ENCODE results near the gene CYFIP2.

The CYFIP2 gene

DNA sequence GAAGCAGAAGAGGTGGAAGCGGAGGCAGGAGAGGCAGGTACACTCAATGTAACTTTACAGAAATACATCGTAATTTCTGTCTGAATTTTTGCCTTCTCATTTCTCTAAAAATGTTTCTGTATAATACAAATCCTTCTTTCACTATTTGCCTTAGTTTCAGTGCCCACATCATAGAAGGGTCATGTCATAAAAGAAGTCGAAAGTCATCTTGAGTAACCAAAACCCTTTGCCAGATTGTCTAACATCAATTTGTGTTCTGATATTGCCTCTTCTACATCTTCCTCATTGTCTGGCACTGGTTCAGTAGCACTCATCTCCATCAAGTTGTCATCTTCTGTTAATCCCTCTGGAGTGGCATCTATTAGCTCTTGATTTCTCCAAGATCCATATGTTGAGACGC, 6.2 kb upstream of the CYFIP2 start:
- DNase-seq, result no peak

DNA sequence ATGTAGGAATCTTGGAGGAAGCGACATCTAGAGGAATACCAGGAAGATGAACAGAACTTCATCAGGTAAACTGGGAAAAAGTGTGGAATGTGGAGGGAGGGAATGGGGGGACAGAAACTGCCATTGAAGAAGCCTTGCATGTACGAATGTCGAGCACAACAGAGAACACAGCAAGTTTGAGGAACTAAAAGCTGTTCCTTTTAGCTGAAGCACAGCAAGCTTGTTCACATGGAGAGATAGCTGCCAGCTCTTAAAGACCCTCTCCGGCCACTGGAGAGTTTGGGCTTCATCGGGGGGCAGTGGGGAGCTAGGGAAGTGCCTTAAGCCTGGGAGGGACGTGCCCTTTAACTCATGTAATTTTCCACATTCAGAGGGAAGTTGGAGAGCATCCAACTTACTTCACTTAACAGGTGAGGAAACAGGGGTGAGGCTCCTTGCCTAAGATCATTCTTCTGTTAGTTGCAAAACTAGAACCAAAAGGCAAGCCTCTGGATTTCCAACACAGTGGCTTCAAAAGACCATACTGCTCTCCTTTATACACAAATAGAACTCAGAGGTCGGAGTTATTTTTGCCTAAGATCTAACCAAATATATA, 2.3 kb upstream of the CYFIP2 start:
- no peak for DNase-seq

DNA sequence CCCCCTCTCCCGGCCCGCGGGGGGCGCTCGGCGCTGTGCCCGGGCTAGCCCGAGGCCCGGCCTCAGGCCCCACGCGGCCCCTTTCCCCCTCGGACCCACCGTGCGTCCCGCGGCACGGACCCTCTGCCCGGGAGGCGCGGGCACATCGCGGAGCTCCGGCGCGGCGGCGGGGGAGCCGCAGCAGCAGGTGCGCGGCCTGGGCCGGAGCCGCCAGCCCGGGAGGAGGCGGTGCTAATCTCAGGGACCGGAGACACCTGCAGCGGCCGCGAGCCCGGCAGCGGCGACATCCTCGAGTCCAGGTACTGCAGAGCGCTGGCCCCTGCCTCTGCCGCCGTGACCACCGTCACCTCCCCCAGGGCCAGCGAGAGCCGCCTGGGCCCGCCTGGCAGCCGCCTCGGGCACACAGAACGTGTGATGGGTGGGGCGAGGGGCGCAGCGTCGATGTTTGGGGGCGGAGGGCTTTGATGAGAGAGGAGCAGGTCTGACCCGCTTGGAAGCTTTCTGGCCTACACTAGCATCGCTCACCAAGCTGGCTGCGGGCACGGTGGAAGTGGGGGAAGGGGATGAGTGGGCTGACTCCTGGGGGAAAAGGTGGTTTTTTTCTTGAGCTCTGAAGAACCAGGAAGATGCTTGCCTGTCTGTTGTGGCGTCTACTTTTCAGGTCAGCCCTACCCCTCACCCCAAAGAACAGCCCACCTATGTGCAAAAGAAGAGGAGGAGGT, 524 bp downstream of the CYFIP2 start:
- DNase-seq, result no peak

DNA sequence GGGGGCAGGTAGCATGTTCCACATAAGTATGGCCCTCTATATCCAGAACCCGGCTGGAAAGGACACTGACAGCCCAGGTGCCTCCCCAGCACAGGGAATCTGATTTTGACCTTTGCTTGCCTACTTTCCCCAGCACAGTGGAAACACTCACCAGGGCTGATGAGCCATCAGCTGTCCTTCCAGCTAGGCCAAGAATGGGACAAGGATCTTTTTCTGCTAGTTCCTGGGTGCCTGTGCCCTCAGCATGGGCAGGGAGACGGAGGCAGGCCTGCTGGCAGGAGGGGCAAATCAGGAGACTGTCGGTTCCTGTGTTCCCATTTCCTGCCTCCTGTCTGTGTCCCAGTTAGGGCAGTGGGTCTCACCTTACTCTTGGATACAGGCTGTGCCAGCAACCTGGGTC, 1.1 kb downstream of the CYFIP2 start:
- no peak for DNase-seq

DNA sequence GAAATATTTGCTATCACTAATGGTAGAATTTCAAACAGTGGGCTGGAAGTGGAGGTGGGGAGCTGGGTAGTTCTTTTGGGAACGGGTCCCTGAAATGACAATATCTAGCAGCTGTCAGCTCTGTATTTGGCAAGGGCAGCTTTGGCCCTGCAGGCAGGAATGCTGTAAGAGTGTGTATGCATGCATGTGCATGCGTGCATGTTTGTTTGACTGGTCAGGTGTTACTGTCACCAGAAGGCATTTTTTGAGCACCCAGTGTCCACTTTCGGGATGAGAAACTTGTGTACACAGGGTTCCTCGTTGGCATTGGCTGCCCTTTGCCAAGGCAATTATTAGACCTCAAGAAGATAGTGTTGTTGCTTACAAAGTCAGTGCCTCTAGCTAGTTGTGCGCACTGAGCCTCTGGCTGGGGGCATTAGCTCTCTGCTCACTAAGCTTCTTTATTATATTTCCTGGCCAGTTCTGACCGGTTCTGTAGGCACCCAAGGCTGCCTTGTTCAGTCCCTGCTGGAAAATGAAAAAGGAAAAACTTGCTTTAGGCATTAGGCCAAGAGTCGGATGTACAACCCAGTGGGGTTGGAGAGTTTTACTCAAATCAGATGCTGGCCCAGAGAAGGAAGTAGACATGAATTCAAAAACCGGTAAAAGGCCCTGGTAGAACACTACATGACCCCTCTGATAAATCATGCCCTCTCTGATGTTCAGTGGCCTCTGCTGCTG, 2.0 kb downstream of the CYFIP2 start:
- DNase-seq, result no peak

DNA sequence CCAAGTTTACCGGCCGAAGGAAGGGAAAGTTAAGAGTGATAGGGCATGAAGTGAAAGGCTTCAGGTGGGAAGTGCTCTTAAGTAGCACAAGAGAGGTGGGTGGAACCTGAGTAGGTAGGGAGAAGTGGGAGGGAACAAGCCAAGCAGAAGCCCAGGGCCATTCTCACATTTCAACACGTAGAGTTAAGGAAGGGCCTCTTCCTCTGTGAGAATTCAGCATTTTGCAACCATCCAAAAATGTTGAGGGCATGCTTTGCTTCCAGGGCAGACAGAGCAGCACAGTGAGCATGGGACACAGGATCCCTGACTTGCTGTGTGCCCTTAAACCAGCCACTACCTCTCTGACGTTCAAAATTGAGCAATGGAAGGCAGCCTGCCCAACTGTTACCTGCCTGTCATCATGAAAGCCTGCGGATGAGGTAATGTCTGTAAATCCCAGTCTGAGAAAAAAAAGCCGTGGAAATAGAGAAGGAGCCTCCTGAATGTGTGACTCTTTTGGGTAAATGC, 3.3 kb downstream of the CYFIP2 start:
- DNase-seq, result no peak

DNA sequence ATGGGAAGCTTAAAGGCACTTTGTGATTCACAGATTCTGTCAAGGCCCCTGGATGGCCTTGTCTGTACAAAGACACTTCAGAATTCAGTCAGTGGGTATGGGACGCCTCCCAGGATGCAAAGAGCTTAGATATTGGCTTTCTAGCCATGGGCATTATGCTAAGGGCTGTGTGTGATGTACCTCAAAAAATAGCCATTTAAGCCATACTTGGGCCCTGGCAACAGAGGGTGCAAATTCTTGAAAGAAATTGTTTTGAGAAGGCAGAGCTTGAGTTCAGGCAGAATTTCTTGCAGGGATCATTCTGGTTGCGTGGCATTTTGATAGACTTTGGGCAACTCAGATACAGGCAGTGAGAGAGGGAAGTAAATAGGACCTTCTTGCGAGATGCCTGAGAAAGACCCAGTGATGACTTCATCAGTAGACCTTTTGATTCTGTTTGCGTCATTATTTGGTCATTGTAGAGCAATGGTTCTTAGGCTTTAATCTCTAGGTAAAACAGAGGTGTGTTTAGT, 3.9 kb downstream of the CYFIP2 start:
- no peak for DNase-seq

DNA sequence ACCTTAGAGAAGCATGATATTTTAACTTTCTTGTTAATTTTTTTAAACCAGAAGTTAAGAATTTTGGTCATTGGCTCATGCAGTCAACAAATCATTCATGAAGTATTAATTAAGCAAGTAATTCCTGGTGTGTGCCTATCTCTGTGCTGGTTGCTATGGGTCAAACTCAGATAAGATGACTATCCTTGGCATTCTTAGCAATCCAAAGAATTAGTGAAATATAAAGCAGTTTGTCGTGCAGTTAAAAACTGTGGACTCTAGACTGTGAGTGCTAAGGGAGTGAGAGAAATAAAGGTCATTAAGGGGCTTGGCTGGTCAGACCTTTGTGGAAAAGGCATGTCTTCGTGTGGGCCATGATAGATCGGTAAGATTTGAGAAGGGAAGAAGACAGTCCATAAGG, 4.8 kb downstream of the CYFIP2 start:
- no peak for DNase-seq

DNA sequence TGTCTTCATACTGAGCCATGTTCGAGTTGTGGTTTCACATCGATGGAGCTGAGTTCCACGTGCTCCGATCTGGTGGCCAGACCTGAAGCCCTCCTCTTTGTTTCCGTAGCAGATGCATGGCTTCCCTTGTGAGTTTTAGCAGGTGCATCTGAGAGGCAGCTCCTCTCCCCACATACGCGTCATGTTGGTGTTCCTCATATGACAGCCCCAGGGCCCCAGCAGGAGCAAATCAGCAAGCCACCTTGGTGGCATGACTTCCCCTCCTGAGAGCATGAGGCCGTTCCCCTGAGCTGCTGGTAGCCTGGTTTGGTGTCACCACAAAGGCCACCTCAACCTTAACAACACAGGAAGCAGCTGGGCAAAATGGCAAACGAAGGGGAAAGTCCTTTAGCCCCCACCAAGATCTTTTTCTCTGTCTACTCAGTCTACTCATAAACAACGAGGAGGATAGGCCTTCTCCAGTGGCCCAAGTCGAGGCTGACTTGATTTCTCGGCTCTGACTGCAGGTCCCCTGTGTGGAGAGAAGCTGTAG, 5.9 kb downstream of the CYFIP2 start:
- DNase-seq, result peak; percentile 53

DNA sequence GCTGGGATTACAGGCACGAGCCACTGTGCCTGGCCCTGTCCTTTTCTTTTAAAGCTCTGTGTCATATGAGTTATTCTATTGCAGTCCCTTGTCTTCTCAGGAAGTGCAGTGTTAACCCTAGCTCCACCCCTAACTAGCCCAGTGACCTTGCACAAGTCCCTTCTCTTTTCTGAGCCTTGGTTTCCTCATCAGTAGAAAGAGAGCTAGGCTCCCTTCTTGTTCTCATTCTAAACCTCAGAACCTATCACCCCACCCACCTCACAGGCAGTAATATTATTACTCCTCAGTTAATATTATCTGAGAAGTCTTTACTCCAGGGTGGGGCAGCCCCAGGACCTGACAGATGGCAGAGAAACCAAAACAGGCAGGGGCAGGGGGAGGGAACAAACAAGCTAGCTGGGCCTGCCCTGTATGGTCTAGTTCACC, 7.2 kb downstream of the CYFIP2 start:
- peak; percentile 57 for DNase-seq

DNA sequence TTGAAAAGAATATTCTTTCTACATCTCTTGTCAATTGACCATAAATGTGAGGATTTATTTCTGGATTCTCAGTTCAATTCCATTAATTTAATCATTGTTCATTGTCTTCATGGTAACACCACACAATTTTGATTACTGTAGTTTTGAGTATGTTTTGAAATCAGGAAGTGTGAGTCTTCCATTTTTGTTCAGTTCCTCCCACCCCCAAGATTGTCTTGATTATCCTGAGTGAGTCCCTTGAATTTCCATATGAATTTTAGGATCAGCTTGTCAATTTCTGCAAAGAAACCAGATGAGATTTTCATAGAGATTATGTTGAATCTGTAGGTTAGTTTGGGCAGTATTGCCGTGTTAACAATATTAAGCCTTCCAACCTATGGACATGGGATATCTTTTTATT, 9.5 kb downstream of the CYFIP2 start:
- DNase-seq, result no peak

DNA sequence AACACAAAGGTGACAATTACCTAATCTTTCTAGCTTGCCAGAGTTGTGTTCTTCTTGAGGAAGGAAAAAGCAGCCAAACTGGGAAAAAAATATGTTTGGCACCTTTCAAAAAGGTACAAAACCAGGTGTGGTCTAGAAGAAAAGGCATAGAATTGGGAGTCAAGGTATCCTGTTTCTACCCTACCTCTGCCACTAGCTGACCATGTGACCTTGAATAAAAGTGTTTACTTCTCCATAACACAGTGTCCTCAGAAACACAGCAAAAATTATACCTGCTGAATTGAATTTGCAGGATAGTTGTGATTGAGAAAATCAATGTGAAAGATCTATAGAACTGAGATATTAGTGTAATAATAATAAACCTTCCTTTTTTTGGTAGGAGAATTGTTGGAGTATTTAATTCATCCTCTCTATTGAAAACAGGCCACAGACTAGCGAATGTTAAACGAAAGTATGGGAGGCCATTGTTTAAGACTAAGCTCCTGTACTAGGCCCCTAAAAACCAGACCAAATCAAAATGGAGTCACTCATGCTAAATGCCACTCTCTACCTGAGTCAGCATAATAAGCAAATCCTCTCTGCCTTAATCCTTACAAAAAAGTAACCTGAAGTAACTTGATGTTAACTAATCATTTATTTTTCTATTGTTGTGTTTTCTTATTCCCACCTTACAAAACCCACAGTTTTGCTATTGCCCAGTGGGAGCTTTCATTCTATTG, 12.6 kb downstream of the CYFIP2 start:
- DNase-seq, result no peak

DNA sequence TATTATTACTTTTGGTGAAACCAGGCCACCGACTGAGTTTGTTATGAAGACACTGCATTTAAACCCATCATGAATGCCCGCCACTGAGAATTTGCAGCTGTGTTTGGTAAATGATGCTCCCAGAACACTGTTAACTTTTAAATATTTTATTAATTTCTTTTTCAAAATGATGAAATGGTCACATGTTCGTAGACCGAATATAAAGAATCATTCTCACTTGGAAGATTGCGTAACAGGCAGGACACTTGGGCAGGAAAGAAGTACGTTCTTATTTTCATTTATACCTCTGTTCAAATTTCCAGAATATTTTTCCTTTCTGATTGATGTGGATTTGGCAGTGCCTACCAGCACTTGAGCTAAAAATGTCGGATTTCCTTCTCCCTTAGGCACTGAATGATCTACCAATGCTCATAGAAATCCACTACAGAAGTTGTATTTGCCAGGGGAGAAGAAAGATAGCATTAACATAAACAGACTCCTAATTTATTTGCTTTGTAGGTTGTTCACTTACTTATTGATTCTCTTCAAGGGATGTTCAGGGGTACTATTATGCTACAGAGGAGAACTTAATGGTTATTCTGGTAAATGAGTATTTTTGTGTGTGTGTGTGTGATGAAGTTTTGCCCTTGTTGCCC, 13.8 kb downstream of the CYFIP2 start:
- no peak for DNase-seq

DNA sequence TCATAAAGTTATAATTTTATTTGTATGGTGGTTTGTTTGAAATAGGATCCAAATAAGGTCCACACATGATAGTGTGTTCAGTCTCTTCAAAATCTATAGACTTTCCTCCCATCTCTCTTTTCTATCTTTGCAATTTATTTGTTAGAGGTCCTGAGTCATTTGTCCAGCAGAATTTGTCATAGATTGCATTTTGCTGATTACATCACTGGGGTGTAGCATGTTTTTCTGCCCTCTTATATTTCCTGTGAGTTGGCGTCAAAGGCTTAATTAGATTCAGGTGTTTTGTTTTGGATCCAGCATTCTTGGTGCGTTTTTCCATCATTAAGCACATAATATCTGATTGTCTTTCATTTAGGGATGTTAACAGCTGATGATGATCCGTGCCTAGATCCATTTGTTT, 15.0 kb downstream of the CYFIP2 start:
- DNase-seq, result no peak

DNA sequence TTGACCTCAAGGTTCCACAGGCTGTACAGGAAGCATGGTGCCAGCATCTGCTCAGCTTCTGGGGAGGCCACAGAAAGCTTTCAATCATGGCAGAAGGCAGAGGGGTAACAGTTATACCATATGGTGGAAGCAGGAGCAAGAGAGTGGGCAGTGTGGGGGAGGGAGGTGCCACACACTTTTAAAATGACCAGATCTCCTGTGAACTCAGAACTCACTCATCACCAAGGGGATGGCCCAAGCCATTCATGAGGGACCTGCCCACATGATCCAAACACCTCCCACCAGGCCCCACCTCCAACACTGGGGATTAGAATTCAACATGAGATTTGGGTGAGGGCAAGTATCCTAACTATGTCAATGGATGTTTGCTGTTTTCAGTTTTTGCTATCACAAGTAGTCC, 16.2 kb downstream of the CYFIP2 start:
- DNase-seq, result no peak

DNA sequence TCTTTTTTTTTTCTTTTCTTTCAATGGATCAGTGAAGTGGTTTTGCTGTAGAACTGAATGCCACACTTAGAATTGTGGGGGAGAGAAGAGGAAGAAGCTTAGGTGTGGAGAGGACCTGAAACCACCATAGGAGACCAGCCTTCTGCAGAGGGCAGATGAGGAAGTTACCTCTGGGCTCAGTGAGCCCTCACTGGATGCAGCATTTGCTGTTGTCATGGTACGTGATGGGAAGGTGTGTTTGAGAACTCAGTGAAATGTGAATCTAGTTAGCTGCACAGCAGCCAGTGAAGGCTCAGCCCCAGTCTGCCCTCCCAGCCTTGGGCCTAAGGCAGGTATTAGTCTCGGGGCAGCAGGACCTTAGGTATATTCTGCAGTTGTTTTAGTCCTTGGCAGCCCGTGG, 17.5 kb downstream of the CYFIP2 start:
- no peak for DNase-seq

DNA sequence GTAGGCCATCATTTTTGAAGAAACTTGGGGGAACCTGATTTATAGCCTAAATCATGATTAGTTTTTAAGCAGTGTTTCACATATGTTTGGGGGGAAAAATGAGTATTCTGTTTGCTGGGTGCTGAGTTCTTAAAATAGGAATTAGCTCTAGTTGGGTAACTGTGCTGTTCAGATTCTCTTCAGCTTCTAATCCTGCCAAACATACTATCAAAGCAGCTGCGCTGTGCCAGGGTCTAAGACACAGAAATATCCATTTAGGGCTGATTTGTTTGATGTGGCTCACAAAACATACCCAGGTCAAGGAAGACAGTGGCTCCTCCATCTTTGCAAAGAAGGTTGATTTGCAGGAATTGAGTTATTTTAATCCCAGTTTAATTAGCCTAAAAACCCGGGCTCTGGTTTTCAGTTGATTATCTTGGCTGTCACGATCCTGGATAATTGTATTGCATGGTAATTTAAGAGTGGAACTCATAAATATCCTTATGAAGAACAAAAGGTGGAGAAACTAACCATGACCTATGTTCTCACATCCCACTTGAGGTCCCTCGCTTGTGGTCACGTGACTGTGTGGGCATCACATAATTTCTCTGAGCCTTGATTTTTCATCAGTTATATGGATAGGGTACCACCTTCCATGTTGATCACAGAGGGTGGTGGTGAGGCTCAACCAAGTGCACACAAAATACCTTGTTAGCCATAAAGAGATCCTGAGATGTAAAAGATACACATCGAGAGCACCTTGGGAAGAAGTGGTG, 18.7 kb downstream of the CYFIP2 start:
- no peak for DNase-seq

DNA sequence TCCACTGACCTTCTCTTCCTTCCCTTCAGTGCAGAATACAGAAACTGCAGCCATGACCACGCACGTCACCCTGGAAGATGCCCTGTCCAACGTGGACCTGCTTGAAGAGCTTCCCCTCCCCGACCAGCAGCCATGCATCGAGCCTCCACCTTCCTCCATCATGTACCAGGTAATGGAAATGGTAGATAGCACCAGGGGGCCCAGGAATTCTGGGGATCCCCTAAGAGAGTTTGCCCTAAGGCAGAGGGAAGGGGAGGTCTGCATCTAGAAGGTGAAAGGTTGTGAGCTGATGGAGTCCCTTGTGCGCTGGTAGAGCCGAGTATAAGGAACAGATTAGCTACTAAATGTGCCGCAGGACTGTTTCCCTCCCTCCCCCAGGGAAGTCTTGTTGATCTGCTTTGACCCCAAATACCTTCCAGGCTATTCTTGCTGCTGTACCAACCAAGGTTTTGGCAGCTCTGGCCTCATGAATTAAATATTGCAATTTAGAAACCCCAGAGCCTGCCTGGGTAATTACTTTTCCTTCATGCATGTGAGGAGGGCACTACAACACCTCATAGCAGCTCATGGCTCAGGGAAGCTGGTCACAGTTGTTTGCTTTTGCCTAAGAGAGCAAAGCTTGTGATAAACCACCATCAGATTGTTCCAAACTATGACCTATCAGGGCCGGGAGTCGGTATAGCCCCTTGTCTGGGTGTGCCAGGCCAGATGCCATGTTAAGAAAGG, 19.6 kb downstream of the CYFIP2 start:
- DNase-seq, result no peak

DNA sequence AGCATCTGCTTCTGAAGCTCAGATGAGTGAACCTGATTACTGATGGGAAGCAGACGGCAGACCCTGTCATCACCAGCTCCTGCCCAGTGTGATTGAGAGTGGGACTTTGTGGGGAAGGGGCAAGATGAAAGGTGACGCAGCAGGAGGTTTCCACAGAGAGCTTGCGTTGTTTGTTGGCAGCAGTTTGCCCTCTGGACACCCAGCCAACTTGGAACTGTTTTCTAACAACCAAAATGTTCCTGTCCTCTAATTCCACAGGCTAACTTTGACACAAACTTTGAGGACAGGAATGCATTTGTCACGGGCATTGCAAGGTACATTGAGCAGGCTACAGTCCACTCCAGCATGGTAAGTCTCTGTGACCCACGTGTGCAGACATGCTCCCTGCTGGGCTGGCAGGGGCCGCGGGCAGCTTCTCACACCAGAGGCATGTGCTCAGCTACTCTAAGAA, 20.9 kb downstream of the CYFIP2 start:
- no peak for DNase-seq

DNA sequence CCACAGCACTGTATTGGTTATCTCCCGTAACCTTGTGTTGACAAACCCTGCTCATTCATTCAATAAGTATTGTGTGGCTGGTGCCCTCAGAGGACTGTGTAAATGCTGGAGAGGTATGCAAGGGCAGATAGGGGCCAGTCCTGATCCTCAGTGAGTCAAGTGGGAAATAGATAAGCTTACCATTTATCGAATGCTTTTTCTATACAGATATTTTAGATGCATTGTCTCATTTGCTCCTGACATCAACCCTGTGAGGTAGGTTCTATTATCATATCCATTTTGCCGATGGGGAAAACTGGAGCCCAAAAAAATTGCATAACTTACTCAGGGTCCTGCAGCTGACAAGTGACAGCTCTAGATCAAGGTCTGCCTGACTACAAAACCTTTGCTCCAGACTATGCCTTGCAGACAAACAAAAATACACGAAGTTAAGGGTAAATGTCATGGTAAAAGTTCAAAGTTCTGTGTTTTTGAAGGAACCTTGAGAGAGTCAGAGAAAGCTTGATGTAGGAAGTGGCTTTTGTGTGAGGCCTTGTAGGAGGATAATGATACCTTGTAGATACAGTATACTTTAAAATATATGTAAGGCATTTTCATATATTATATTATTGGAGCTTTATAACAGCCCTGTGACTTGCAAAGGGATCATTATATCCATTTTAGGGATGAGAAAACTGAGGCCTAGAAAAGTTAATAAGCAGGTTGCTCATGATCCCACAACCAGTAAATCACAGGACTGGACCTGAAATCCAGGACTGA, 22.7 kb downstream of the CYFIP2 start:
- DNase-seq, result peak; percentile 86
